AG09319 (cell line): ENCODE results near the gene ZNF486.
"Not testable (repeated sequence)": the region's sequence is repeated elsewhere in the genome, so short reads cannot be mapped to it uniquely, and the experiment has no call there.

Source experiments
- DNase-seq: peaks from one replicate; pipeline ENCODE4 v3.0.0-alpha.2; 2010; ENCODE audit warnings: low read depth; ENCODE audit errors: extremely low read depth
- TF ChIP-seq, protein P1 (sequence below): IDR thresholded peaks from 2 replicates; pipeline ENCODE4 v1.5.1; 2011; ENCODE audit warnings: low read depth, mild to moderate bottlenecking, inconsistent platforms, low read length, moderate library complexity

The ZNF486 gene

DNA sequence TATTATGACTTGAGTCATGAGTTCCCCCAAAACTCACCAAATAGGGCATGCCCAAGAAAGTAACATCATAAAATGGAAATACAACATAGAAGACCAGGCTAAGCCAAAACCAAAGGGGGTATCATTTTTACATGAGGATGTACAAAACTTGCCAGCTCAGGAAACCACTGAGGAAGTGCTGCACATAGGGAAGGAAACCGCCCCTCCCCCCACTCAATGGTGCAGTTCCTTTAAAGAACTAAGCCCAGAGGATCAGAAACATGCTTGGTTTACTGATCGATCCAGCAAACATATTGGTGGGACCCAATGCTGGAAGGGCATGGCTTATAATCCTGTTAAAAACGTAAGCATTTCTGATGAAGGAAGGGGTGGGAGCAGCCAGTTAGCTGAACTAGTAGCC is 4.2 kb upstream of the ZNF486 start:
- no peak for DNase-seq
- TF ChIP-seq, protein P1, sequence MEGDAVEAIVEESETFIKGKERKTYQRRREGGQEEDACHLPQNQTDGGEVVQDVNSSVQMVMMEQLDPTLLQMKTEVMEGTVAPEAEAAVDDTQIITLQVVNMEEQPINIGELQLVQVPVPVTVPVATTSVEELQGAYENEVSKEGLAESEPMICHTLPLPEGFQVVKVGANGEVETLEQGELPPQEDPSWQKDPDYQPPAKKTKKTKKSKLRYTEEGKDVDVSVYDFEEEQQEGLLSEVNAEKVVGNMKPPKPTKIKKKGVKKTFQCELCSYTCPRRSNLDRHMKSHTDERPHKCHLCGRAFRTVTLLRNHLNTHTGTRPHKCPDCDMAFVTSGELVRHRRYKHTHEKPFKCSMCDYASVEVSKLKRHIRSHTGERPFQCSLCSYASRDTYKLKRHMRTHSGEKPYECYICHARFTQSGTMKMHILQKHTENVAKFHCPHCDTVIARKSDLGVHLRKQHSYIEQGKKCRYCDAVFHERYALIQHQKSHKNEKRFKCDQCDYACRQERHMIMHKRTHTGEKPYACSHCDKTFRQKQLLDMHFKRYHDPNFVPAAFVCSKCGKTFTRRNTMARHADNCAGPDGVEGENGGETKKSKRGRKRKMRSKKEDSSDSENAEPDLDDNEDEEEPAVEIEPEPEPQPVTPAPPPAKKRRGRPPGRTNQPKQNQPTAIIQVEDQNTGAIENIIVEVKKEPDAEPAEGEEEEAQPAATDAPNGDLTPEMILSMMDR, result no peak

DNA sequence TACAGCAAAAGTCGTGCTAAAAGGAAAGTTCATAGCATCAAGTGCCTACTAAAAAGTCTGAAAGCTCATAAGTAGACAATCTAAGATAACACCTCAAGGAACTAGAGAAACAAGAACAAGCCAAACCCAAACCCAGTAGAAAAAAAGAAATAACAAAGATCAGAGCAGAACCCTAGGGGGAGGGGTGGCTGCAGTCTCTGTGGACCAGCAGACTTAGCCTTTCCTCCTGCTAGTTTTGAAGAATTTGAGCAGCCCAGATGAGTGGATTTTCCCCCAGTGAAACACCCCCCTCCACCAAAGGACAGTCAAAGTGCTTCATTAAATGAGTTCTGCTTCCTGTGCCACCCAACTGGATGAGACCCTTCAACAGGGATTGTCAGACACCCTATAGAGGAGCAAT is 2.6 kb upstream of the ZNF486 start:
- TF ChIP-seq, protein P1, result no peak
- no peak for DNase-seq

DNA sequence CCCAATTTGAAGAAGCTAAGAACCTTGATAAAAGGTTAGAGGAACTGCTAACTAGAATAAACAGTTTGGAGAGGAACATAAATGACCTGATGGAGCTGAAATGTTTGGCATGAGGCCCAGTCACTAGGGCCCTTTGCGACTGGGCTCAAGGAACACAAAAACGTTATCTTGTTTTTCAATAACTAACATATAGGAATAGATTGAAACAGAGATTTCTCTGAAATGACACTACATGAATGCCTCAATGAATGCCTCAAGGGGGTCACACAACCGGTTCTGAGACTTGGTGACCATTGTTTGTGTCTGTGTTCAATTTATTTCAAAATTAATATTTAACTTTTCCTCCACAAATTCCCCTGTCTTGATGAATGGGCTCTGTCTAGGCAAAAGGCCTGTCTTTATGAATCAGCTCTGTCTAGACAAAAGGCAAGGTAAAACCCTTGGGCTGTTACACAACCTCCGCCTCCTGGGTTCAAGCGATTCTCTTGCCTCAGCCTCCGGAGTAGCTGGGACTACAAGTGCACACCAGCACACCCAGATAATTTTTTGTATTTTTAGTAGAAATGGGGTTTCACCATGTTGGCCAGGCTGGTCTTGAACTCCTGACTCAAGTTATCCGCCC is 932 bp upstream of the ZNF486 start:
- TF ChIP-seq, protein P1, result no peak
- DNase-seq, result no peak

DNA sequence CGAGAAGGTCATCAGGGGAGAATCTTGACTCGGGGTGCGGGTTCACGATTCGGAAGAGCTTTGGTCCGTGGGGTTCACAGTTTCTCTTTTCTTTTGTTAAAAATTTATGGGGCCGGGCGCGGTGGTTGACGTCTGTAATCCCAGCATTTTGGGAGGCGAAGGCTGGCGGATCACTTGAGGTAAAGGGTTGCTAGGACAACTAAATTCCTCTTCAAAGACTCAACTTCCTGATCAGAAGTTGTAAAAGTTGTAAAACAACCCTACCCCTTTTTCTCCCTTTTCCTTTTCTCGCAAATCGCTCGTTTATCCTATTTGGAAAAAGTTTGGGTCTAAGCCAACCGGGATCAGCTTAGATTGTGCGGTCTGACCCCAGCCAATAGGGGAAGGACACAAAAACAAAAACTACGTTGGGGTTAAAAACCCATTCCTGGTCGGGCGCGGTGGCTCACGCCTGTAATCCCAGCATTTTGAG is 673 bp downstream of the ZNF486 start:
- no peak for DNase-seq

DNA sequence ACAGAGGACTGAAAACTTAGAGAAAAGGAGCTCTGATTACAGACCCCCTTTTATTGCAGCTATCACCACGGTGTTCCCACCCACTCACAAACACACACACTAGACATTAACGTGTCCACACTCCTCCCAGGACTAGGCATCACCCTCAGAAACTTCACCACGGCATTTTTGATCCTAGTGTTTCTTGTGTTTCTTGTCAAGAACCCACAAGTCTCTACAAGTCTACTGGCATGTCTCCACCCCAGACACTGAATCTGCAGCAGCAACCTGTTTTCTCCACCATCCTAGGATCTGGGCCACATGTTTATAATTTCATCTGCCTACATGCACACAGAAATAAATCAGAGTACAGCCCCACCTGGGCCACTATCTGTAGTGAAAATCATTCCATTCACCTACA is 4.3 kb downstream of the ZNF486 start:
- DNase-seq, result no peak
- TF ChIP-seq, protein P1, result no peak

More for the DNA sequence above, 673 bp downstream of the ZNF486 start:
- TF ChIP-seq, protein P1, result no peak

DNA sequence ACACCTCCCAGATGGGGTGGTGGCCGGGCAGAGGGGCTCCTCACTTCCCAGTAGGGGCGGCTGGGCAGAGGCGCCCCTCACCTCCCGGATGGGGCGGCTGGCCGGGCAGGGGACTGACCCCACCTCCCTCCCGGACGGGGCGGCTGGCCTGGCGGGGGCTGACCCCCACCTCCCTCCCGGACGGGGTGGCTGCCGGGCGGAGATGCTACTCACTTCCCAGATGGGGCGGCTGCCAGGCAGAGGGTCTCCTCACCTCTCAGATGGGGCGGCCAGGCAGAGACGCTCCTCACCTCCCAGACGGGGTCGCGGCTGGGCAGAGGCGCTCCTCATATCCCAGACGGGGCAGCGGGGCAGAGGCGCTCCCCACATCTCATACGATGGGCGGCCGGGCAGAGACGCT is 8.8 kb downstream of the ZNF486 start:
- not testable (repeated sequence) for DNase-seq

DNA sequence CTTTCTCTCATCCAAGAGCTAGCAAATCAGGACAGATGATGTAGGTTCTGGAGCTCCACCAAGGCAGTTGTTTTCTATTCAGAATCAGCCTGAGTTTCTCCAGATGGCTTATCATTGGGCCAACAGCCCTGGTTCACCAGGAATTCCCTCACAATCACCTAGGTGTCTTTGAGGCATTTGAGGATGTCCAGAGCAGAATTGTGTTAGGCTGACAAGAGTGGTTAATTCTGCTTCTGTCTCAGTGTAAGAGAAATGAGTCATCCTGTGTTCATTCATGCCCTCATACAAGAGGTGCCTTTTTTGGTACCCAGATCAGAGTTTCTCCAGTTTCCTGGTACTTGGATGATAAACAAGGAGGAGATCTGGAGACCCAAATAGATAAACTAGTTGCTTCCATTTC is 12.9 kb downstream of the ZNF486 start:
- not testable (repeated sequence) for DNase-seq

DNA sequence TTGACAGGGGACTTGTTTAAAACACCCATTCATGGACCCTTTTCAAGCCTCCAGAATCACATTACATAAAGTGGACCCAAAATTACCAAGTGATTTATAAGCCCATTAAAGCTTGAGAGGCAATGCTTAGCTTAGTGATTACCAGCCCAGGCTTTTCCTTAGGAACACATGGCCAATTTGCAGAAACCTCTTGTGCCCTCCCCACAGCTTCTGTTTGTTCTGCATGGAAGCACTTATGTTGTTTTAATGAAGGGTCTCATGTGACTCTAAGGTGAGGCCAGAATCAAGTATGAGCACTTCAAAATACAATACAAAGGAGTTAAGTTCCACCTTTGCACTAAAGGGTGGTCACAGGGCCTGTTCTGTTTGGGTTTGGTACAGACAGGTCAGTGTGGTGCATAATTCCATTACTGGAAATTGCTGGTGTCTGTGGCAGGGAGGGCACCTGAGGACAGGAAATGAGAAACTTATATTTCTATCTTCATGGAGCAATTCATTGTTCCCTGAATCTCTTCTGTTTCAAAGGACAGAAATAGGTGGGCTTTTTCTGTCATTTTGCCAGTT is 15.3 kb downstream of the ZNF486 start:
- TF ChIP-seq, protein P1, result no peak
- DNase-seq, result no peak
